Neuronal stem cell (in vitro differentiated cells): ENCODE results near the gene NBAS.

Source experiments
- DNase-seq: peaks from one replicate; pipeline ENCODE4 v3.0.0-alpha.2; 2013; ENCODE audit warnings: low spot score
- H2AFZ ChIP-seq: one replicate; pipeline ENCODE4 v1.6.1; 2013; ENCODE audit warnings: mild to moderate bottlenecking, low read length, inconsistent platforms
- H2AK5ac ChIP-seq: 2 replicates; pipeline ENCODE4 v1.6.1; 2013; ENCODE audit warnings: low read depth, mild to moderate bottlenecking, inconsistent platforms, low read length, moderate library complexity, mixed read lengths
- H2BK120ac ChIP-seq: 2 replicates; pipeline ENCODE4 v1.6.1; 2013; ENCODE audit warnings: low read depth, mild to moderate bottlenecking, inconsistent platforms, low read length, moderate library complexity, mixed read lengths
- H2BK12ac ChIP-seq: one replicate; pipeline ENCODE4 v1.6.1; 2013; ENCODE audit warnings: low read length, inconsistent platforms
- H2BK15ac ChIP-seq: 2 replicates; pipeline ENCODE4 v1.6.1; 2013; ENCODE audit warnings: mild to moderate bottlenecking, low read length, inconsistent platforms, mixed read lengths
- H2BK5ac ChIP-seq: one replicate; pipeline ENCODE4 v1.6.1; 2013; ENCODE audit warnings: inconsistent platforms, mild to moderate bottlenecking, low read length, moderate library complexity
- H3K14ac ChIP-seq: one replicate; pipeline ENCODE4 v1.6.1; 2013; ENCODE audit warnings: low read length, inconsistent platforms
- H3K18ac ChIP-seq: 2 replicates; pipeline ENCODE4 v1.6.1; 2013; ENCODE audit warnings: low read length, inconsistent platforms
- H3K23ac ChIP-seq: 2 replicates; pipeline ENCODE4 v1.6.1; 2013; ENCODE audit warnings: low read depth, mild to moderate bottlenecking, mixed read lengths, low read length, inconsistent platforms; ENCODE audit not compliant: poor library complexity
- H3K27ac ChIP-seq: replicated peaks from 3 replicates; pipeline ENCODE4 v1.5.1; 2013; ENCODE audit warnings: low read length, inconsistent platforms
- H3K27me3 ChIP-seq, 3 experiments: 2 replicates each; pipeline ENCODE4 v1.6.1; 2013; ENCODE audit warnings: low read length in 3 of 3, mild to moderate bottlenecking in 2 of 3, inconsistent platforms in 1 of 3, low read depth in 1 of 3, mixed read lengths in 1 of 3, moderate library complexity in 1 of 3; ENCODE audit not compliant: control insufficient read depth in 3 of 3, insufficient read depth in 3 of 3
- H3K36me3 ChIP-seq, 2 donors: replicated peaks in 1 of 2; 2 replicates each; pipeline ENCODE4 v1.6.1; 2013; ENCODE audit warnings: low read length in 2 of 2; ENCODE audit not compliant: control insufficient read depth in 2 of 2, insufficient read depth in 2 of 2
- H3K4ac ChIP-seq: 2 replicates; pipeline ENCODE4 v1.6.1; 2013; ENCODE audit warnings: inconsistent platforms, mild to moderate bottlenecking, low read length, moderate library complexity
- H3K4me1 ChIP-seq, 2 donors: 1 replicate in 1 of 2; 2 replicates in 1 of 2; pipeline ENCODE4 v1.6.1; 2013; ENCODE audit warnings: low read length in 2 of 2, low read depth in 1 of 2; ENCODE audit not compliant: control insufficient read depth in 2 of 2, insufficient read depth in 1 of 2
- H3K4me2 ChIP-seq: one replicate; pipeline ENCODE4 v1.6.1; 2013; ENCODE audit warnings: mild to moderate bottlenecking, low read length, inconsistent platforms; ENCODE audit not compliant: insufficient read depth, poor library complexity, severe bottlenecking
- H3K4me3 ChIP-seq, 2 donors: 2 replicates each; pipeline ENCODE4 v1.5.1; 2013; ENCODE audit warnings: low read length in 2 of 2, mild to moderate bottlenecking in 2 of 2, inconsistent platforms in 1 of 2, moderate library complexity in 1 of 2
- H3K79me1 ChIP-seq: one replicate; pipeline ENCODE4 v1.6.1; 2013; ENCODE audit warnings: low read depth, mild to moderate bottlenecking, inconsistent platforms, low read length, moderate library complexity
- H3K9ac ChIP-seq: one replicate; pipeline ENCODE4 v1.6.1; 2013; ENCODE audit warnings: mild to moderate bottlenecking, low read depth, low read length, inconsistent platforms; ENCODE audit not compliant: poor library complexity
- H3K9me3 ChIP-seq, 2 donors: replicated peaks in 1 of 2; 2 replicates each; pipeline versions ENCODE3 to v1.6.1; 2013; ENCODE audit warnings: low read length in 2 of 2, mild to moderate bottlenecking in 2 of 2, inconsistent platforms in 1 of 2, low read depth in 1 of 2, mixed read lengths in 1 of 2, moderate library complexity in 1 of 2; ENCODE audit not compliant: control insufficient read depth in 2 of 2, insufficient read depth in 1 of 2
- H4K8ac ChIP-seq: one replicate; pipeline ENCODE4 v1.6.1; 2013; ENCODE audit warnings: low read depth, mild to moderate bottlenecking, inconsistent platforms, low read length, moderate library complexity
- H4K91ac ChIP-seq: one replicate; pipeline ENCODE4 v1.6.1; 2013; ENCODE audit warnings: low read length, low read depth, mild to moderate bottlenecking, inconsistent platforms; ENCODE audit not compliant: poor library complexity
- WGBS, 2 donors: extraction: QIAGEN DNeasy Blood & Tissue Kit; methylation state at CpG; one replicate each; pipeline ENCODE4 v1.1.7; 2013; ENCODE audit warnings: missing lambda C conversion rate in 2 of 2, mixed read lengths in 1 of 2; ENCODE audit not compliant: insufficient read length in 2 of 2, insufficient replicate concordance in 1 of 2; ENCODE audit errors: extremely low coverage in 2 of 2; 5-methylcytosine and 5-hydroxymethylcytosine counted together

Gene NBAS

DNA sequence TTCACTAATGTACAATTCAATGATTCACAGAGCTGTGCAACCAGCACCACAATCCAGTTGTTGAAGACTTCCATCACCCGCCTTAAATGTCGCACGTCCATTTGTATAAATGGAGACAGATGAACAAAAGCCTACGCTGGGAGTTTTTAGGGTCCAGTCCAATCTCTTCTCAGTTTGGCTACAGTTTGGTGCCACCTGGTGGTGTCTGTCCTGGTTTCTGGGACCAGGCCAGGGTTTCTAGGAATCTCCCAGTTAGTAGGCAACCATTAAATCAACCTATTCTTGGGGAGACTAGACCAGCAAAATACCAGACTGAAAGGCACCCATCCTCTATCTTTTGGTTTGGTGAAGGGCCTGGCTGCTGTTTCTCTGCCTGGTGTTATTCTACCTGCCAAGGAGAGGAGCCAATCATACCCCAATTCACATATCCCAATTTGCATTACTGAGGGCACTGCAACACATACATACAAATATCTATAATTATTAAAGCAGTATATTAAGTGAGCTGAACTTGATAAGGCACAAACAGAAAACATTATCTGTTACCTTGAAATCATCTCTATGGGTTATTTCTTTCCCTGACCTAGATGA, 27.3 kb upstream of the NBAS start:
- Histone ChIP-seq H3K23ac (no peak overlapping the region), H3K9ac (no peak overlapping the region), H3K14ac (no peak overlapping the region), H2BK5ac (no peak overlapping the region), H3K27me3 (no peaks in the 10 kb centered on the region), H2AK5ac (no peak overlapping the region), H4K91ac (no peak overlapping the region), H3K79me1 (peaks cover 4% of the 10 kb centered on the region), H3K18ac (no peak overlapping the region), H3K4me3 (no peak overlapping the region), H3K36me3 (peaks cover 0 to 1% of the 10 kb centered on the region in 2 donors), H3K9me3 (peaks cover 0 to 3% of the 10 kb centered on the region in 2 donors), H3K4ac (no peak overlapping the region), H2BK12ac (no peak overlapping the region), H2BK15ac (no peak overlapping the region), H4K8ac (no peak overlapping the region), H2BK120ac (no peak overlapping the region), H3K4me1 (peaks cover 2 to 3% of the 10 kb centered on the region in 2 donors), H3K4me2 (no peak overlapping the region), H3K27ac (no peak overlapping the region), H2AFZ (no peak overlapping the region)
- no CpG with 5 or more reads among the region's 4 CpGs for WGBS, 2 donors
- peak; percentile 51 for DNase-seq

DNA sequence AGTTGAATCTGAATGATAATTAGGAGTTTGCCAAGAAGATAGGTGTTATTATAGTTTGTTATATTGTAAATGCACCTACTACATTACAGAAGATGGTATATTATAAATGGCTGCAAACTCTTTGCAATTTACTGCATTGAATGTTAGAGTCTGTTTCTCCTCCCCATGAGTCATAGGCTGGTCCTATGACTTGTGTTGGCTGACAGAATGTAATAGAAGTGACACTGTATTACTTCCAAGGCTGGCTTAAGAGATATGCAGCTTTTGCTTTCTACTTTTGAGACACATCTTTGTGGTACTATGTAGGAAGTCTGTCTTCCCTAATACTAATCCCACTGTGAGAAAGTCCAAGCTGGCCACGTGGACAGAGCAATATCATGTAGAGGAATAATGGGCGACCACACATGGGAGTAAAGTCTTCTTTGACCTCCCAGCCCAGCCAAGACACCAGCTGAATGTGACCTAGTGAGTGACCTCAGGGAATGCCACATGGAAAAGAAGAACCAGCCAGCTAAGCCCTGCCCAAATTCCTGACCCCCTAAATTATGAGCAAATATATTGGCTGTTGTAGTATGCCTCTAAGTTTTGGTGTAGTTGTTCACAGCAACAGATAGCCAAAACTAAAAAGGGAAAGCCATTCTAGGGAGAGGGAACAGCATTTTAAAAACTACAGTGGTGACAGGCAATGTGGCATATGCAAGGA, 23.8 kb upstream of the NBAS start:
- Histone ChIP-seq H3K36me3 (no peaks in the 10 kb centered on the region), H3K18ac (no peak overlapping the region), H3K4ac (no peak overlapping the region), H2AFZ (no peak overlapping the region), H4K8ac (no peak overlapping the region), H3K27me3 (no peaks in the 10 kb centered on the region), H4K91ac (no peak overlapping the region), H3K4me3 (no peak overlapping the region), H3K14ac (no peak overlapping the region), H2BK12ac (no peak overlapping the region), H2BK120ac (no peak overlapping the region), H2BK15ac (no peak overlapping the region), H2BK5ac (no peak overlapping the region), H3K9me3 (peaks cover 0 to 3% of the 10 kb centered on the region in 2 donors), H3K4me2 (no peak overlapping the region), H3K79me1 (no peaks in the 10 kb centered on the region), H2AK5ac (no peak overlapping the region), H3K27ac (no peak overlapping the region), H3K23ac (no peak overlapping the region), H3K9ac (no peak overlapping the region), H3K4me1 (no peaks in the 10 kb centered on the region)
- DNase-seq, result no peak
- WGBS, 2 donors, result no CpG with 5 or more reads among the region's 2 CpGs

DNA sequence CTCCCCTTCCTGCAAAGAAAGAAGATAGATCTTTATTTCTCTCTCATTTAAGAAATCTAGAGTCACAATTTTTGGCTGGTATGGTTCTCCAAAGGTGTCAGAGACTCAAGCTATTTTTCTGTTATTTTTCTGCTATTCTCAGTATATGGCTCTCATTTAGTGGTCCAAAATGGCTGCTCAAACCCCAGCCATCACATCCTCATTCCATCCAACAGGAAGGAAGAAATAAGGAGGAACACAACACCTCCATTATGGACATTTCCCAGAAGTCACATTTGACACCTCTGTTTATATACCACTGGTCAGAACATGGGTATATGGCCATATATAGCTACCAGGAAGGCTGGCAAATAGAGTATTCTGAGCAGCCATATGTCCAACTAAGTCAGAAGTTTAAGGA, 23.2 kb upstream of the NBAS start:
- Histone ChIP-seq H4K8ac (no peak overlapping the region), H2AK5ac (no peak overlapping the region), H3K4me2 (no peak overlapping the region), H3K9me3 (peaks cover 0 to 3% of the 10 kb centered on the region in 2 donors), H3K36me3 (no peaks in the 10 kb centered on the region), H3K9ac (no peak overlapping the region), H3K18ac (no peak overlapping the region), H2BK12ac (no peak overlapping the region), H3K4me1 (peaks cover 0 to 2% of the 10 kb centered on the region in 2 donors), H3K14ac (no peak overlapping the region), H2BK120ac (no peak overlapping the region), H4K91ac (no peak overlapping the region), H2BK5ac (no peak overlapping the region), H3K79me1 (no peaks in the 10 kb centered on the region), H3K4me3 (no peak overlapping the region), H3K4ac (no peak overlapping the region), H3K27ac (no peak overlapping the region), H2BK15ac (no peak overlapping the region), H3K27me3 (no peaks in the 10 kb centered on the region), H3K23ac (no peak overlapping the region), H2AFZ (no peak overlapping the region)
- DNase-seq, result no peak

DNA sequence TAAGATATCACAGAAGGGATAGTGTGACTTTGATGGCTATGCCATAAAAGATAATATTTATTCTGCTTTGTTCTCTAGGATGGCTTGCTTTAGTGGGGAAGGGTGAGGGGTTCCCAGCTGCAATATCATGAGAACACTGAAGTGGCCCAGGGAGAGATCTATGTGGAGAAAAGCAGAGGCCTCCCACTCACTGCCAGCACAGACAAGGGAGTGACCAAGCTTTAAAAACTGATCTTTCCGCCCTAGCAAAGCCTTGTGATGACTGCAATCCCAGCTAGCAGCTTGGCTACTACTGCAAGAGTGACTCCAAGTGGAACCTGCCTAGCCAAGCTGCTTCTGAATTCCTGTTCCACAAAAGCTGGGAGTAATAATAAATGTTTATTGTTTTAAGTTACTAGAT, 22.7 kb upstream of the NBAS start:
- no peak overlapping the region for H3K14ac ChIP-seq
- no peak overlapping the region for H3K18ac ChIP-seq
- H2AFZ ChIP-seq, result no peak overlapping the region
- no peak overlapping the region for H2BK12ac ChIP-seq
- no peaks in the 10 kb centered on the region for H3K27me3 ChIP-seq
- no peak overlapping the region for H3K9ac ChIP-seq
- H4K8ac ChIP-seq, result no peak overlapping the region
- no peak overlapping the region for H2AK5ac ChIP-seq
- H2BK15ac ChIP-seq, result no peak overlapping the region
- H3K9me3 ChIP-seq, result peaks cover 0 to 3% of the 10 kb centered on the region in 2 donors
- no peak overlapping the region for H3K23ac ChIP-seq
- no peak overlapping the region for H3K27ac ChIP-seq
- DNase-seq, result no peak
- H3K4me3 ChIP-seq, result no peak overlapping the region
- H3K36me3 ChIP-seq, result no peaks in the 10 kb centered on the region
- H2BK5ac ChIP-seq, result no peak overlapping the region
- no peak overlapping the region for H4K91ac ChIP-seq
- no peak overlapping the region for H3K4me2 ChIP-seq
- H3K4ac ChIP-seq, result no peak overlapping the region
- H2BK120ac ChIP-seq, result no peak overlapping the region
- WGBS, 2 donors, result no CpG with 5 or more reads among the region's 1 CpG
- H3K4me1 ChIP-seq, result peaks cover 0 to 2% of the 10 kb centered on the region in 2 donors
- no peaks in the 10 kb centered on the region for H3K79me1 ChIP-seq
